ENCODE measurements around the gene RBM47. TPM values are rescaled to one million over a fixed set of nuclear protein-coding genes. Genes with fewer than 3 reads are reported as not detected.

The RBM47 gene
- polyA plus RNA-seq, 3 donors = 79.5 to 101 (median 92.8) TPM

GRCh38 chr4:40511036-40511614 is 118.5 kb downstream of the RBM47 start:
- Mint-ChIP-seq H3K4me1 (peaks cover 19% of the 10 kb centered on the region), H3K9me3 (no peaks in the 10 kb centered on the region), H3K27me3 (ENCODE audit: low read depth in 3 of 3) (no peaks in the 10 kb centered on the region), H3K36me3 (peaks cover 28 to 51% of the 10 kb centered on the region in 2 donors), H3K27ac (peak overlapping the region in 4 of 7 donors; percentile 31 to 60 (median 52)), H3K4me3 (no peak overlapping the region)
- H3K4me1 ChIP-seq (ENCODE audit: control insufficient read depth in 1 of 2, insufficient read depth in 2 of 2, low read length in 2 of 2) = peaks cover 0 to 5% of the 10 kb centered on the region in 2 donors
- WGBS (ENCODE audit: insufficient coverage) = 97% methylated on average over 7 of the region's 9 CpGs
- TF ChIP-seq CTCF (IDR thresholded peaks at IDR 0.05) = no peak
- H3K9me3 ChIP-seq (replicated peaks in 1 of 2; ENCODE audit: control insufficient read depth in 1 of 2, insufficient read depth in 1 of 2, low read length in 2 of 2) = no peaks in the 10 kb centered on the region
- H3K4me3 ChIP-seq (replicated peaks in 1 of 3; ENCODE audit: low read depth in 2 of 3, low read length in 3 of 3) = no peak overlapping the region
- DNase-seq = no peak
- H4K20me1 ChIP-seq (ENCODE audit: insufficient read depth, low read length) = peaks cover 95% of the 10 kb centered on the region
- H3K36me3 ChIP-seq (replicated peaks in 1 of 2; ENCODE audit: control insufficient read depth in 1 of 2, insufficient read depth in 2 of 2, low read length in 2 of 2) = peaks cover 0 to 40% of the 10 kb centered on the region in 2 donors
- H3K4me2 ChIP-seq (replicated peaks; ENCODE audit: extremely low read depth, low read length, poor library complexity, severe bottlenecking) = no peak overlapping the region
- no peak overlapping the region for H2AFZ ChIP-seq (ENCODE audit: insufficient read depth, low read depth, low read length, poor library complexity, severe bottlenecking)
- peaks cover 97% of the 10 kb centered on the region for H3K79me2 ChIP-seq (ENCODE audit: insufficient read depth, low read length)
- intact Hi-C loops (cut with micrococcal nuclease) = no loop called here
- H3K27me3 ChIP-seq (ENCODE audit: control insufficient read depth in 2 of 2, insufficient read depth in 2 of 2, low read length in 2 of 2) = no peaks in the 10 kb centered on the region
- no peak overlapping the region for H3K9ac ChIP-seq (ENCODE audit: insufficient read depth, low read length, poor library complexity, severe bottlenecking)
- peak overlapping the region in 1 of 2 donors; percentile 53 for H3K27ac ChIP-seq (ENCODE audit: low read depth in 1 of 2, low read length in 2 of 2)

GRCh38 chr4:40507977-40508376 is 121.7 kb downstream of the RBM47 start:
- H3K27me3 ChIP-seq (ENCODE audit: control insufficient read depth in 2 of 2, insufficient read depth in 2 of 2, low read length in 2 of 2) = no peaks in the 10 kb centered on the region
- peaks cover 15% of the 10 kb centered on the region in 2 donors for H3K4me1 ChIP-seq (ENCODE audit: control insufficient read depth in 1 of 2, insufficient read depth in 2 of 2, low read length in 2 of 2)
- no peak overlapping the region for H3K9ac ChIP-seq (ENCODE audit: insufficient read depth, low read length, poor library complexity, severe bottlenecking)
- Mint-ChIP-seq H3K4me3 (no peak overlapping the region), H3K4me1 (peaks cover 23% of the 10 kb centered on the region), H3K27ac (peak overlapping the region in 5 of 7 donors; percentile 52 to 83 (median 67)), H3K27me3 (ENCODE audit: low read depth in 3 of 3) (peaks cover 0 to 1% (median 0%) of the 10 kb centered on the region in 3 donors), H3K9me3 (no peaks in the 10 kb centered on the region), H3K36me3 (peaks cover 29 to 45% of the 10 kb centered on the region in 2 donors)
- H4K20me1 ChIP-seq (ENCODE audit: insufficient read depth, low read length) = peaks cover 95% of the 10 kb centered on the region
- TF ChIP-seq CTCF (IDR thresholded peaks at IDR 0.05) = peak; percentile 5
- peaks cover 97% of the 10 kb centered on the region for H3K79me2 ChIP-seq (ENCODE audit: insufficient read depth, low read length)
- H3K27ac ChIP-seq (ENCODE audit: low read depth in 1 of 2, low read length in 2 of 2) = peak overlapping the region in 1 of 2 donors; percentile 7
- no peaks in the 10 kb centered on the region for H3K9me3 ChIP-seq (replicated peaks in 1 of 2; ENCODE audit: control insufficient read depth in 1 of 2, insufficient read depth in 1 of 2, low read length in 2 of 2)
- no peak for DNase-seq
- intact Hi-C loops (cut with micrococcal nuclease) = no loop called here
- WGBS (ENCODE audit: insufficient coverage) = 97% methylated on average over 10 of the region's 11 CpGs
- H3K36me3 ChIP-seq (replicated peaks in 1 of 2; ENCODE audit: control insufficient read depth in 1 of 2, insufficient read depth in 2 of 2, low read length in 2 of 2) = peaks cover 0 to 31% of the 10 kb centered on the region in 2 donors
- H3K4me2 ChIP-seq (replicated peaks; ENCODE audit: extremely low read depth, low read length, poor library complexity, severe bottlenecking) = no peak overlapping the region
- no peak overlapping the region for H2AFZ ChIP-seq (ENCODE audit: insufficient read depth, low read depth, low read length, poor library complexity, severe bottlenecking)
- H3K4me3 ChIP-seq (replicated peaks in 1 of 3; ENCODE audit: low read depth in 2 of 3, low read length in 3 of 3) = no peak overlapping the region

Measured in CD14-positive monocyte (primary cell).